ENCODE data around the gene ARL14EPL.

DNA sequence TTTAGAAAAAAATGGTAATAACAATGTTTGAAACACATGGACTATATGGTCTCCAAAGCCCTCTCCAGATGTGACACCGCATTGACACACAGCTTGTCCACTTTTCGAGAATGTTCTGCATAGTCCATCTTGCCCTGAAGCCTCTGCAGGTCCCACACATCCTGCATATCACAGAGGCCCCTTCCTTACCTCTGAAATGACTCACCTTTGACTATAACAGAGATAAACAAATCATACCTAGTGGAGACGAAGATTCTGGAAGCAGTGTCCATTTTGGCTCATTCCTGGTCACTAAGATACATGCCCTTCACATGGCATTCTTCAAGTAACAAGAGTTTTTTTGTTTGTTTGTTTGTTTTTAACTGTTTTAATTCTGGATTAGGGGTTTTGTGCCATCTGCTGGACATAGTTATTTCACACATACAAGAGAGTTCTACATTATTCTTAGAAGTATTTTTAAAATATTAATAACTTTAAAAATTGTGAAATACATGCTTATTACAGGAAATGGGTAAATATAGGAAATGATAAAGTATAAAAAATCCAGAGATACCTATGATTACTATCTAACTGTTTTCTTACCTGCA is 5.1 kb downstream of the ARL14EPL start:
- TF ChIP-seq, protein P1, sequence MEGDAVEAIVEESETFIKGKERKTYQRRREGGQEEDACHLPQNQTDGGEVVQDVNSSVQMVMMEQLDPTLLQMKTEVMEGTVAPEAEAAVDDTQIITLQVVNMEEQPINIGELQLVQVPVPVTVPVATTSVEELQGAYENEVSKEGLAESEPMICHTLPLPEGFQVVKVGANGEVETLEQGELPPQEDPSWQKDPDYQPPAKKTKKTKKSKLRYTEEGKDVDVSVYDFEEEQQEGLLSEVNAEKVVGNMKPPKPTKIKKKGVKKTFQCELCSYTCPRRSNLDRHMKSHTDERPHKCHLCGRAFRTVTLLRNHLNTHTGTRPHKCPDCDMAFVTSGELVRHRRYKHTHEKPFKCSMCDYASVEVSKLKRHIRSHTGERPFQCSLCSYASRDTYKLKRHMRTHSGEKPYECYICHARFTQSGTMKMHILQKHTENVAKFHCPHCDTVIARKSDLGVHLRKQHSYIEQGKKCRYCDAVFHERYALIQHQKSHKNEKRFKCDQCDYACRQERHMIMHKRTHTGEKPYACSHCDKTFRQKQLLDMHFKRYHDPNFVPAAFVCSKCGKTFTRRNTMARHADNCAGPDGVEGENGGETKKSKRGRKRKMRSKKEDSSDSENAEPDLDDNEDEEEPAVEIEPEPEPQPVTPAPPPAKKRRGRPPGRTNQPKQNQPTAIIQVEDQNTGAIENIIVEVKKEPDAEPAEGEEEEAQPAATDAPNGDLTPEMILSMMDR (IDR thresholded peaks at IDR 0.05) = no peak
- TF ChIP-seq POLR2A (IDR thresholded peaks at IDR 0.05) = no peak

Data from lower leg skin (tissue), 3 donors.